Fibroblast of pulmonary artery (primary cell): ENCODE results near the gene SLC25A26.

Source experiments
- DNase-seq: peaks from one replicate; pipeline ENCODE4 v3.0.0-alpha.2; 2010; ENCODE audit warnings: low read depth
- H3K4me3 ChIP-seq: replicated peaks from 2 replicates; pipeline ENCODE4 v1.5.1; 2011; ENCODE audit warnings: low read depth, mild to moderate bottlenecking, control low read depth, low read length, moderate library complexity
- CTCF ChIP-seq: IDR thresholded peaks from 2 replicates; pipeline ENCODE4 v1.5.1; 2011; ENCODE audit warnings: mild to moderate bottlenecking, control low read depth, low read length, inconsistent platforms; ENCODE audit errors: missing control alignments

SLC25A26 gene

GRCh38 chr3:66427352-66427751 is 206.6 kb downstream of the SLC25A26 start:
- H3K4me3 ChIP-seq, result no peak overlapping the region
- no peak for TF ChIP-seq CTCF
- no peak for DNase-seq

GRCh38 chr3:66427951-66428474 is 207.2 kb downstream of the SLC25A26 start:
- DNase-seq, result no peak
- no peak overlapping the region for H3K4me3 ChIP-seq
- no peak for TF ChIP-seq CTCF
